GM12801 (cell line): ENCODE measurements around the gene MORN1.

Experiments
- CTCF ChIP-seq: IDR thresholded peaks from one replicate; pipeline ENCODE4 v1.5.1; 2011; ENCODE audit warnings: control low read depth; ENCODE audit not compliant: insufficient read length; ENCODE audit errors: extremely low read depth

Gene MORN1

GRCh38 chr1:2418791-2419320 lies 27.5 kb upstream of the MORN1 start:
- no peak for TF ChIP-seq CTCF

- TF ChIP-seq CTCF: no peak
Measured at GRCh38 chr1:2417833-2418225, 26.5 kb upstream of the MORN1 start.

GRCh38 chr1:2417083-2417832 lies 25.9 kb upstream of the MORN1 start:
- TF ChIP-seq CTCF: no peak

- TF ChIP-seq CTCF: no peak
Measured at GRCh38 chr1:2416403-2416802, 25.0 kb upstream of the MORN1 start.

- no peak for TF ChIP-seq CTCF
Measured at GRCh38 chr1:2415801-2416208, 24.5 kb upstream of the MORN1 start.

- TF ChIP-seq CTCF: no peak
Measured at GRCh38 chr1:2415337-2415736, 24.0 kb upstream of the MORN1 start.

- no peak for TF ChIP-seq CTCF
Measured at GRCh38 chr1:2414297-2414958, 23.1 kb upstream of the MORN1 start.
